ENCODE measurements around the gene QRSL1.

DNA sequence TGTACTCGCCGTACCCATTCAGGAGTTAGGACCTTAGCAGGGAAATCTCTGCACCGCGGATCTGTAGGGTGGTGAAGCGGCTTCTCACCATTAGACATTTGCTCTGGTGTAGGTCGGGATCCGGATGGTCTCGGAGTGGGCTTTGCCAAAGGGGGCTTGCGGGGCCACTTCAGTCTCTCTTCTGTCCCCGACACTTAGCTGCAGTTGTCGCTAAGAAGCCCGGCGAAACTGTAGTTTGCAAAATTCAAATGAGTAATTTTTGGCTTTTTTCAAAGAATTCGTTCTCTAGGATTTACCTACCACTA lies 433 bp downstream of the QRSL1 start:
- TF ChIP-seq POLR2A (IDR thresholded peaks at IDR 0.05; ENCODE audit: low read length) (no peak), GATA1 (IDR thresholded peaks at IDR 0.05; ENCODE audit: low read depth, low read length) (no peak)
